Posterior vena cava (tissue), 2 donors: ENCODE data around the gene SCAF4. TPM values are rescaled to one million over a fixed set of nuclear protein-coding genes. Genes with fewer than 3 reads are reported as not detected.

ENCODE experiments used
- DNase-seq: peaks from one replicate; pipeline ENCODE4 v3.0.0-alpha.2; 2020; ENCODE audit warnings: low spot score
- intact Hi-C, 2 donors: fragments of 100-400 bp; cut with DNase I; formaldehyde crosslinking; loops; one replicate each; pipeline versions ENCODE4 v1.14.1 to v1.14.2; 2022 to 2023
- total RNA-seq, 2 donors: library from RNA; stranded (reverse); fragmentation: NEBNext Ultra II Directional; extraction: Animal tissue kit (Norgen Biotek cat#: 25700); gene quantifications; one replicate each; pipeline ENCODE4 v1.2.1, GENCODE V29; 2021
- donor health status: DM: yes; HTN: yes; CAD: no.
- donor health status: DM: yes; HTN: yes; CAD: no.

Gene SCAF4
- total RNA-seq, 2 donors from 2014 or later = 22.3 to 26.4 TPM

- intact Hi-C loops = no loop called here
- no peak for DNase-seq
Measured at GRCh38 chr21:31720330-31720729, 11.6 kb downstream of the SCAF4 start.

GRCh38 chr21:31716106-31716505 lies 15.8 kb downstream of the SCAF4 start:
- intact Hi-C loops = no loop called here
- DNase-seq = no peak

GRCh38 chr21:31714741-31715365 lies 17.1 kb downstream of the SCAF4 start:
- DNase-seq = no peak
- intact Hi-C loops = no loop called here

GRCh38 chr21:31713973-31714740 lies 17.8 kb downstream of the SCAF4 start:
- no peak for DNase-seq
- intact Hi-C loops = no loop called here

- no peak for DNase-seq
- intact Hi-C loops = no loop called here
Measured at GRCh38 chr21:31713115-31713514, 18.8 kb downstream of the SCAF4 start.

GRCh38 chr21:31711745-31712285 lies 20.1 kb downstream of the SCAF4 start:
- intact Hi-C loops = no loop called here
- no peak for DNase-seq

GRCh38 chr21:31711326-31711725 lies 20.6 kb downstream of the SCAF4 start:
- intact Hi-C loops = no loop called here
- DNase-seq = no peak

- intact Hi-C loops = no loop called here
- no peak for DNase-seq
Measured at GRCh38 chr21:31710586-31710985, 21.3 kb downstream of the SCAF4 start.

- no peak for DNase-seq
- intact Hi-C loops = no loop called here
Measured at GRCh38 chr21:31708541-31708940, 23.4 kb downstream of the SCAF4 start.

GRCh38 chr21:31707499-31707898 lies 24.4 kb downstream of the SCAF4 start:
- intact Hi-C loops = no loop called here
- DNase-seq = no peak

GRCh38 chr21:31706562-31706961 lies 25.4 kb downstream of the SCAF4 start:
- intact Hi-C loops = no loop called here
- DNase-seq = no peak

- intact Hi-C loops = no loop called here
Measured at GRCh38 chr21:31700040-31700439, 31.9 kb downstream of the SCAF4 start.

GRCh38 chr21:31698461-31698860 lies 33.5 kb downstream of the SCAF4 start:
- DNase-seq = no peak
- intact Hi-C loops = no loop called here

More at GRCh38 chr21:31700040-31700439, 31.9 kb downstream of the SCAF4 start:
- DNase-seq = no peak

GRCh38 chr21:31696424-31696823 lies 35.5 kb downstream of the SCAF4 start:
- no peak for DNase-seq
- intact Hi-C loops = no loop called here

GRCh38 chr21:31693222-31693621 lies 38.7 kb downstream of the SCAF4 start:
- DNase-seq = no peak
- intact Hi-C loops = loop anchor here in 1 of 2 donors (5.0 kb wide), 1 partner anchor 44 kb away; no protein-coding TSS in a partner anchor

- DNase-seq = no peak
- intact Hi-C loops = no loop called here
Measured at GRCh38 chr21:31688603-31689368, 43.1 kb downstream of the SCAF4 start.

GRCh38 chr21:31687108-31687507 lies 44.8 kb downstream of the SCAF4 start:
- intact Hi-C loops = no loop called here
- DNase-seq = no peak

GRCh38 chr21:31686272-31686915 lies 45.5 kb downstream of the SCAF4 start:
- intact Hi-C loops = loop anchor here in 1 of 2 donors (1.0 kb wide), 1 partner anchor 17 kb away; no protein-coding TSS in a partner anchor
- no peak for DNase-seq

- intact Hi-C loops = no loop called here
- no peak for DNase-seq
Measured at GRCh38 chr21:31684918-31685317, 47.0 kb downstream of the SCAF4 start.
